Fibroblast of skin of left biceps (primary cell): ENCODE data around the gene RAP1GAP.
"Not testable (repeated sequence)": the region's sequence is repeated elsewhere in the genome, so short reads cannot be mapped to it uniquely, and the experiment has no call there.

Experiments
- DNase-seq, 2 experiments: peaks; one replicate each; pipeline ENCODE4 v3.0.0-alpha.2; 2013; ENCODE audit warnings: low read depth in 2 of 2

RAP1GAP gene

DNA sequence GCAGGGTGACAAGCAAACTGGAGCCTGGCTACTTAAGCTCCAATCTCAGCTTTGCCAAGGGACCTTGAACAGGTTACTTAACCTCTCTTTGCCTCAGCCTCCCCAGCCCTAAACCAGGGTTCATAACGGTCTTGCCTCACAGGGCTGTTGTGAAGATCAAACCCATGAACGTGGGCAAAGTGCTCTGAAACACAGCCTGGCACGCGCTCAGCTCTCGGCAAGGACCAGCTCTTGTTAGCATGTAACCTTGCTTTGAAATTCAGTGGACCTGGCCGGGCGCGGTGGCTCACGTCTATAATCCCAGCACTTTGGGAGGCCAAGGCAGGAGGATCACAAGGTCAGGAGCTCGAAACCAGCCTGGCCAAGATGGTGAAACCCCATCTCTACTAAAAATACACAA lies 24.8 kb downstream of the RAP1GAP start:
- no peak for DNase-seq

GRCh38 chr1:21643624-21644023 lies 25.5 kb downstream of the RAP1GAP start:
- DNase-seq = no peak

DNA sequence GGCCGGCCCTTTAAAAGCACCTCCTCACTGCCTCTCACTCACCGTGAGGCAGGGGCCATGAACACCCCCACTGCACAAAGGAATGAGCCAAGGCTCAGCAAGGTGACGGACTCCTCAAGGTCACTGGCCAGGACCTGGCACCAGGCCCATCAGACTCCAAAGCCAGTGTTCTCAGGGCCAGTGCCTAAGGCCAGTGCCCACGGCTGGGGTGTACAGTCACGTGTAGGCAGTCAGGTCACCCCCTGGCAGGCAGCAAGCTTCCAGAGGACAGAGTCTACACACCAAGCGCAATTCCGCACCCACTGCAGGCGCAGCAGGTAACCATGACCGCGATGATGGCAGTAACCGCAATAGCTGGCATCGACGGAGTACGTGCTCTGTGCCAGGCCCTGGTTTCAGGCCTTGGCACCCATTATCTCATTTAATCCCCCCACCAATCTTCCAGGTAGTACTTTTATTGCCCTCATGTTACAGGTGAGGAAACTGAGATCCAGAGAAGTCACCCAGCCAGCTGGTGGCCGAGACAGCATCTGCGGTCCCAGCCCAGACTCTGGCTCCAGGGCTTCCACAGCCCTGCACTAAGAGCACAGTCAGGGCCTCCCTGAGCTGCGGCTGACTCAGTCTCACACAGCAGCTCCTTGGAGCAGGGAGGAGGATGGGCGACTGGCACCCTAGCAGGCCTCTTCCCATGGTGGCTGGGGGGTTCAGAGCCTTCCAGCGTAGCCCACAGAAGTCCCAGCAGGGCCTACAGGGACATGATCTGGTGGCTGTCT lies 27.0 kb downstream of the RAP1GAP start:
- DNase-seq = no peak

- no peak for DNase-seq
Measured at GRCh38 chr1:21641537-21641936, 27.6 kb downstream of the RAP1GAP start.

DNA sequence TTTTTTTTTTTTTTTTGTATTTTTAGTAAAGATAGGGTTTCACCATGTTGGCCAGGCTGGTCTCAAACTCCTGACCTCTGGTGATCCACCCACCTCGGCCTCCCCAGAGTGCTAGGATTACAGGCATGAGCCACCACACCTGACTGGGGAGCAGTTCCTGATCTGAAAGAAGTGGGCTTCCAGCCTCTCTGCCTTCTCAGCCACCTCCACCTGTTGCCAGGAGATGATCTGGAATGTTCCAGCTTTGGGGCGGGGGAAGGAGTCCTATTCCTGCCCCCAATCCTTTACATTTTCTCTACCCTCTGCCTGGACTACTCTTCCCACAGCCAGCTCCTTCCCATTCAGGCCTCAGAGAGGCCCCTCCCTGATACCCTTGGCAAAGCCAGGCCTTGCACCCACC lies 28.1 kb downstream of the RAP1GAP start:
- no peak for DNase-seq

GRCh38 chr1:21640653-21641052 lies 28.5 kb downstream of the RAP1GAP start:
- no peak for DNase-seq

DNA sequence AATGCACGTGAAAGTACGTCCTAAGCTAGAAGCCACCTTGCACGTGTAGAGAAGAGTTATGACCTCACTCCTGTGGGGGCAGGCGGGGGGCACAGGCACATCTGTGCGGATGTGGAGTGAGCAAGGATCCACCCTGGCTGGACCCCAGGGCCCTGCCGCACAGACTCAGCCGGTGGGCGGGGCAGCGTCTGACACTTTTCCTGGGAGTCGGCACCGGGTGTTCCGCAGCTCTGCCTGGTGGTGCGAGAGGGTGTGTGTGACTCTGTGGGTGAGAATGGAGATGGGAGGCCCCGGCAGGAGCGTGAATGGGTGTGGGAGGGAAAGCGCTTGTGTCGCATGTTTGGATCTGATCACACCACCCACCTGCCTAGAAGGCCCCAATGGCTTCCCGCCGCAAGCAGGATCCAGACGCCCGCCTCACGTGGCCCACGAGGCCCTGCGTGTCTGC lies 29.5 kb downstream of the RAP1GAP start:
- no peak for DNase-seq

GRCh38 chr1:21638531-21639341 lies 30.4 kb downstream of the RAP1GAP start:
- no peak for DNase-seq

GRCh38 chr1:21637514-21637913 lies 31.6 kb downstream of the RAP1GAP start:
- no peak for DNase-seq

DNA sequence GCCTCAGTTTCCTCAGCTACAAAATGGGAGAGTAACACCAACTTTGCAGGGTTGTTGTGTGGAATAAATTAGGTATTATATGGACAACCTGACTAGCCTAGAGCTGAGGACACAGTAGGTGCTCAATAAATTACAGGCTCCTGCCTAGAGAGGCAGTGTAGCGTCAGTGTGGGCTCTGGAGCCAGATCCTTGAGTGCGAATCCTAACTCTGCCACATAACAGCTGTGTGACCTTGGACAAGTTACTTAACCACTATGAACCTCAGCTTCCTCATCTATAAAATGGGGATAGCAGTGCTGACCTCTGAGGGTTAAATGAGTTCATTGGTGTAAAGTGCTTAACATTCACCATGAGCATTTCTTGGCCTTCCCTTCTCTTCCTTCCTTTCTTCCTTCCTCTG lies 33.1 kb downstream of the RAP1GAP start:
- no peak for DNase-seq

DNA sequence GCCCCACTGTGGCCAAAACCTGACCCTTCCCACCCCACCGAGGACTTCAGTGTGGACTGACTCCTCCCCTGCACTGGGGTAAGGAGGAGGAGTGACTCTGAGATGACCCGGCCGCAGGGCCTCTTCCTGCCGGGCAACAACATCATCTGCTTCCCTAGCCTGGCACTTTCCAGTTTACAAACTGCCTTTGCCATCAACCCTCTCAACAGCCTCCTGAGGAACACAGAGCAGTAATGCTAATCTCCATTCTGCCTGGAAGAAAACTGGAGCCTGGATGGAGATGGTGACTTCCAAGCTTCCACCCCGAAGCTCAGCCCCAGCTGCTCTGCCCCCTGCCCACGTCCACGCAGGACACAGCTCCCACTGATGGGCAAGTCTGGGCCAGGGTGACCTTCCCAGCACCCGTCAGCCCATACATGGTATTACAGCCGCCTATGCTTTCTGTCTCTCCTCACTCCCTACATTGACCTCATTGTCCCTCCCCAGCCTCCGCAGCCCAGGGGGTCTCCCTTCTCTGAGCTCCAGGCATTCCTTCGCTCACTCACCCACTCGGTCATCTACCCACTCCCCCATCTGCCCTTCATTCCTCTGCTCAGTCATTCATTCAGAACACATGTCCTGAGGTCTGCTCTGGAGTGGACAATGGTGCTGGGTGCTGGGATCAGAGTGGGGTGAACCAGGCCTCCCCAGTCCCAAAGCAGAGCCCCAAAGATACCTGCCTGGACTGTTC lies 34.2 kb downstream of the RAP1GAP start:
- no peak for DNase-seq

GRCh38 chr1:21633992-21634805 lies 35.0 kb downstream of the RAP1GAP start:
- no peak for DNase-seq

DNA sequence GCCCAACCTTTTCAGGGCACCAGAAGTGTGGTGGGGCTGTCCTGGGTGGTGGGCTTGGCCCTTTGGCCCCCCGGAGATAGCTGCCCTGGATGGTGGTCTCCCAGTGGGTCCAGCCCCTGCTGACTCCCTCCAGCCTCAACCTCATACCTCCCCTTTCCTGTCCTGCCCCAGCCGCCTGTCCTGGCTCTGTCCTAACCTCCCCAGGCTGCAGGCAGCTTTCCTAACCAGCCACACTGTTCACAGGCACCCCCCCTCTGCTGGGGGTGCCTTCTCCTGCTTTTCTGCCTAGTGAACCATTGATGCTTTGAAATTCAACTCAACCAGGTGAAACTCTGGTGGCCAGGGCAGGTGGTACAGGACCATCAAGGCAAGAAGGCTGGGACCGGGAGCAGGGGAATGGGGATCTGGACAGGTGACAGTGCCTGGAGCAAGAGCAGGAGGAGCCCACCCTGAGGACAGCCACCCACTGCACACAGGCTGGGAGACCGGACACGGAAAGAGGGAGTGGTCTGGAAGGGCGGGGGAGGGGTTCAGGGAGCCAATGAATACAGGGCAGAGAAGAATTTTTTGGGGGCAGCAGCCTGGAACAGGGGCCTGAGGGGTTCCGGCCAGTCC lies 35.9 kb downstream of the RAP1GAP start:
- DNase-seq = no peak

DNA sequence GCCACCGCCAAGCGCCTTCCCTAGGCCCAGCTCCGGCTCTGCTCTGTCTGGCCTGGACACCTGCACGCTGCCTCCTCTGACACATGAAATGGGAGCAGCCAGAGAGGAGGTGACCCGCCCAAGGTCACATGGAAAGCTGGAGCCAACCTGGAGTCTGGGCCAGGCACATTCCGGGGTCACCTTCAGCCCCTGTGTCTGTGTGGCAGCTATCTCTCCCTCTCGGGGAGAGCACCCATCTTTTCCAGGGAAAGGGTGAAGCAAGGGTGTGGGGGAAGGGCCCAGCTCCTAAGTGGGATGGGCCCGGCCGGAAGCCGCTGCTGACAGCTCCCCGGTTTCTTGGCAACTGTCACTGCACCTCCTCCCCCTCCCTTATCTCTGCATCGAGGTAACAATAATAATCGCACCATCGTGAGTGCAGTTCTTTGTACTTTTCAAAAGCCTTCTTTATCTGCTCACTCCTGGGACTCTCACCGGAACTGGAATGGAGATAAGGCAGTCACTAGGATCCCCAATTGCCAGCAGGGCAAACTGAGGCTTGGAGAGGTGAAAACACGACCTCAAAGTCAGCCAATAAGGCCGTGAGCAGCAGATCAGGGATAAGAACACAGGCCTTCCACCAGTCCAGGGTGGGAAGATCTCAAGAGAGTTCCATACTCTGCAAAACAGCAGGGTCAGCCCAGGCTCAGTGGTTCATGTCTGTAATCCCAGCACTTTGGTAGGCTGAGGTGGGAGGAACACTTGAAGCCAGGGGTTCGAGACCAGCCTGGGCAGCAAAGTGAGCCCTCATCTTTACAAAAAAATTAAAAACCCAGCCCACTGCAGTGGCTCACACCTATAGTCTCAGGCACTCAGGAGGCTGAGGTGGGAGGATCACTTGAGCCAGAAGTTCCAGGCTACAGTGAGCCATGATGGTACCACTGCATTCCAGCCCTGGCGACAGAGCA lies 36.9 kb downstream of the RAP1GAP start:
- DNase-seq = no peak

GRCh38 chr1:21631590-21631943 lies 37.6 kb downstream of the RAP1GAP start:
- DNase-seq = not testable (repeated sequence)

DNA sequence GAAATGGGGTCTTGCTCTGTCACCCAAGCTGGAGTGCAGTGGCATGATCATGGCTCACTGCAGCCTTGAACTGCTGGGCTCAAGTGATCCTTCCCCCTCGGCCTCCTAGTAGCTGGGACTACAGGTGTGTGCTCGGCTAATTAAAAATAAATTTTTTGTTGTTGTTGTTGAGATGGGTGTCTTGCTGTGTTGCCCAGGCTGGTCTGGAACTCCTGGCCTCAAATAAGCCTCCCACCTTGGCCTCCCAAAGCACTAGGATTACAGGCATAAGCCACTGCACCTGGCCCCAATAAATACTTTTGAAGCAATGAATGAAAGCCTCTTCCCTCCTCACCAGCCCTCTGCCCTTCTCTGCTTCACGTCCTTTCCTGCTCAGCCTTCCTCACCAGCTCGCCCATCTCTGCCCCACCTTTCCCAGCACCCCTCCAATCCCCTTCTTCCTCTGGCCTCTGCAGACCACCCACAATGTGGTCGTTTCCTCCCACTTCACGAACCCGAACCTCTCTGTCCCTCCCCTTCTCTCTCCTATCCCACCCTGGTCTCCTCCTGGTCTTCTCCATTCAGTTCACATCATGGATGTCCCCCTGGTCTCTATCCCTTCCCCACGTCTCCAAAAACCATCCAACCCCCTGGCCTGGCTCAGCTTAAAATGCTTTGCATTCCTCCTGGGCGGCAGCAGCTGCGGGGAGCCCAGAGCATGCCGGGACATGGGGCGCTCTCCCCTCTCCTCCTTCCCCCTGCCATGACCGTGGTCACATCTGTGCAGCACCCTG lies 38.4 kb downstream of the RAP1GAP start:
- no peak for DNase-seq

DNA sequence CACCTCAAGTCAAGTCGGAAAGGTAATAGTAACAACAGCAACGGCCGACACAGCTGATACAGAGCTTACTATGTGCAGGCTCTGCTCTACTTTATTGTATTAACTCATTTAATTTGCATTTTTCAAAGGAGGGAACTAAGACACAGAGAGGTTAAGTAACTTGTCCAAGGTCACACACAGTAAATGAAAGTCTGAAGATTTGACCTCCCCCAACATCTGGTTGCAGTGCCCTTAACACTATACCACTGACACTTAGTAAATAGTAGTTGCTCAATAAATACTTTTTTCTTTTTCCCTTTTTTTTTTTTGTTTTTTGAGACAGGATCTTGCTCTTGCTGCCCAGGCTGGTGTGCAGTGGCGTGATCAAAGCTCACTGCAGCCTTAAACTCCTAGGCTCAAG lies 39.2 kb downstream of the RAP1GAP start:
- no peak for DNase-seq

- DNase-seq = no peak
Measured at GRCh38 chr1:21628798-21629393, 40.3 kb downstream of the RAP1GAP start.

- no peak for DNase-seq
Measured at GRCh38 chr1:21626921-21627339, 42.2 kb downstream of the RAP1GAP start.
